GM23248 (cell line): ENCODE results near the gene CXCL10.

ENCODE experiments used
- EZH2 ChIP-seq: fragments of 200-600 bp; sonication (generic); IDR thresholded peaks from 2 replicates; pipeline ENCODE4 v1.6.1; 2018; ENCODE audit warnings: antibody characterized with exemption, mild to moderate bottlenecking; ENCODE audit not compliant: insufficient read depth, poor library complexity, severe bottlenecking
- EZH2phosphoT487 ChIP-seq: fragments of 200-600 bp; sonication (generic); IDR thresholded peaks from 2 replicates; pipeline ENCODE4 v1.6.1; 2018; ENCODE audit warnings: antibody characterized with exemption, moderate library complexity, mild to moderate bottlenecking, low read depth; ENCODE audit not compliant: insufficient read depth

DNA sequence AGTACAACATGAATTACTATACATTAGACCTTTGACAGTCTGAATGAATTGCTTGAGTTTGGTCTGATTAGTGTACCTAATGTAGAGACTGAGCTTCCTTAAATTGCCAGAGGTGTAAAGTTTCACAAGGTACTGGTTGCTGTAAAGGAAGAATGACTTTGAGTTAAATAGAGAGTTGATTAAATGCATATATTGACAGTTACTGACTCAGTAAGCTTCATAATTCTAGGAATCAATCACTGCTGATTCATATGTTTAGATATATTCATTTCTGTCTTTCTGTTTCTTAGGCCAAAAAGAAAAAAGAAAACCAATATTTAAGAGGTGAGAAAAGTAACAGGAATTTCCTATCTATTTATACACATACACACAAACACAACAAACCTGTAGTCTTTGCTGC, 35.0 kb upstream of the CXCL10 start:
- TF ChIP-seq EZH2phosphoT487 (no peak), EZH2 (no peak)
